Activated naive CD8-positive, alpha-beta T cell treated with anti-CD3 and anti-CD28 coated beads, Interleukin-2, amount 10 ng/mL, durations not matched to agents 7 days and 5 days (primary cell): ENCODE measurements around the gene ZSCAN2. TPM values are rescaled to one million over a fixed set of nuclear protein-coding genes. Genes with fewer than 3 reads are reported as not detected.

Experiments used
- ATAC-seq: fragments of 150-1000 bp; cut with Tn5 transposase; one replicate; pipeline ENCODE4 v1.10.0; 2021; ENCODE audit warnings: low read depth, moderate library complexity
- POLR2A ChIA-PET: fragments of 350-600 bp; sonication (Branson Sonifier 250); formaldehyde crosslinking; loops from one replicate; lab custom pipeline; 2021; ENCODE audit warnings: antibody characterized with exemption; lab: Charles Lee
- DNase-seq: peaks from one replicate; pipeline ENCODE4 v3.0.0; 2021
- H3K27ac Mint-ChIP-seq: one replicate; pipeline ENCODE4 v1.8.0; 2022; ENCODE audit warnings: mild to moderate bottlenecking, mixed read lengths
- H3K27me3 Mint-ChIP-seq: one replicate; pipeline ENCODE4 v1.8.0; 2022; ENCODE audit warnings: mild to moderate bottlenecking, moderate library complexity, mixed read lengths
- H3K36me3 Mint-ChIP-seq: one replicate; pipeline ENCODE4 v1.8.0; 2021; ENCODE audit warnings: mild to moderate bottlenecking, mixed read lengths
- H3K4me1 Mint-ChIP-seq: one replicate; pipeline ENCODE4 v1.8.0; 2021; ENCODE audit warnings: mixed read lengths
- H3K4me3 Mint-ChIP-seq: one replicate; pipeline ENCODE4 v1.8.0; 2022; ENCODE audit warnings: mild to moderate bottlenecking, moderate library complexity, mixed read lengths
- H3K9me3 Mint-ChIP-seq: one replicate; pipeline ENCODE4 v1.8.0; 2021; ENCODE audit warnings: mixed read lengths
- total RNA-seq, 2 experiments: library from RNA; stranded (reverse); gene quantifications; one replicate each; pipeline ENCODE4 v1.2.3, GENCODE V29; 2021

Gene ZSCAN2
- total RNA-seq, 2 experiments from 2014 or later: 9.6 to 10.9 TPM

- H3K9me3 Mint-ChIP-seq: no peaks in the 10 kb centered on the region
- POLR2A ChIA-PET: interaction anchor here (0.8 to 1.6 kb wide), 4 partner anchors 16 to 30 kb away, joined by 3 to 5 read pairs (median 3); no protein-coding TSS in a partner anchor
- peaks cover 17% of the 10 kb centered on the region for H3K36me3 Mint-ChIP-seq
- H3K4me3 Mint-ChIP-seq: peak overlapping the region; percentile 29
- DNase-seq: no peak
- H3K27ac Mint-ChIP-seq: peak overlapping the region; percentile 47
- ATAC-seq: no peak
- H3K27me3 Mint-ChIP-seq: no peaks in the 10 kb centered on the region
- peaks cover 23% of the 10 kb centered on the region for H3K4me1 Mint-ChIP-seq
Observed at GRCh38 chr15:84604826-84605553, 4.2 kb downstream of the ZSCAN2 start.

- Mint-ChIP-seq H3K4me3 (peak overlapping the region; percentile 29), H3K36me3 (peaks cover 17% of the 10 kb centered on the region), H3K27me3 (no peaks in the 10 kb centered on the region), H3K9me3 (no peaks in the 10 kb centered on the region), H3K27ac (peak overlapping the region; percentile 47), H3K4me1 (peaks cover 21% of the 10 kb centered on the region)
- DNase-seq (no peak), ATAC-seq (no peak)
- POLR2A ChIA-PET: interaction anchor here (0.8 to 1.6 kb wide), 3 partner anchors 16 to 28 kb away, joined by 3 to 5 read pairs (median 3); no protein-coding TSS in a partner anchor
Observed at GRCh38 chr15:84605554-84605882, 4.7 kb downstream of the ZSCAN2 start.

- no peaks in the 10 kb centered on the region for H3K9me3 Mint-ChIP-seq
- H3K27ac Mint-ChIP-seq: no peak overlapping the region
- ATAC-seq (no peak), DNase-seq (no peak)
- no peak overlapping the region for H3K4me3 Mint-ChIP-seq
- peaks cover 21% of the 10 kb centered on the region for H3K4me1 Mint-ChIP-seq
- H3K36me3 Mint-ChIP-seq: peaks cover 17% of the 10 kb centered on the region
- POLR2A ChIA-PET: no interaction called here
- H3K27me3 Mint-ChIP-seq: no peaks in the 10 kb centered on the region
Observed at GRCh38 chr15:84606653-84607120, 5.9 kb downstream of the ZSCAN2 start.

- no peak overlapping the region for H3K27ac Mint-ChIP-seq
- no peak overlapping the region for H3K4me3 Mint-ChIP-seq
- H3K27me3 Mint-ChIP-seq: no peaks in the 10 kb centered on the region
- H3K36me3 Mint-ChIP-seq: peaks cover 17% of the 10 kb centered on the region
- ATAC-seq: no peak
- peaks cover 14% of the 10 kb centered on the region for H3K4me1 Mint-ChIP-seq
- DNase-seq: no peak
- POLR2A ChIA-PET: interaction anchor here (1.1 kb wide), 1 partner anchor 11 kb away, joined by 3 read pairs; no protein-coding TSS in a partner anchor
- no peaks in the 10 kb centered on the region for H3K9me3 Mint-ChIP-seq
Observed at GRCh38 chr15:84608707-84609284, 8.0 kb downstream of the ZSCAN2 start.

- Mint-ChIP-seq H3K27me3 (no peaks in the 10 kb centered on the region), H3K27ac (no peak overlapping the region), H3K4me3 (no peak overlapping the region), H3K36me3 (peaks cover 12% of the 10 kb centered on the region), H3K4me1 (peaks cover 10% of the 10 kb centered on the region), H3K9me3 (no peaks in the 10 kb centered on the region)
- no peak for DNase-seq
- POLR2A ChIA-PET: interaction anchor here (0.6 kb wide), 1 partner anchor 39 kb away, joined by 5 read pairs; no protein-coding TSS in a partner anchor
- no peak for ATAC-seq
Observed at GRCh38 chr15:84609818-84610525, 9.2 kb downstream of the ZSCAN2 start.

GRCh38 chr15:84611631-84612030, 10.8 kb downstream of the ZSCAN2 start:
- Mint-ChIP-seq H3K9me3 (no peaks in the 10 kb centered on the region), H3K4me1 (peaks cover 3% of the 10 kb centered on the region), H3K27ac (no peak overlapping the region), H3K27me3 (no peaks in the 10 kb centered on the region), H3K36me3 (peaks cover 6% of the 10 kb centered on the region), H3K4me3 (no peak overlapping the region)
- ATAC-seq: no peak
- DNase-seq: no peak
- POLR2A ChIA-PET: no interaction called here

GRCh38 chr15:84616235-84616634, 15.4 kb downstream of the ZSCAN2 start:
- ATAC-seq (no peak), DNase-seq (no peak)
- H3K27ac Mint-ChIP-seq: no peak overlapping the region
- POLR2A ChIA-PET: interaction anchor here (0.8 kb wide), 1 partner anchor 14 kb away, joined by 9 read pairs; no protein-coding TSS in a partner anchor
- peaks cover 3% of the 10 kb centered on the region for H3K4me1 Mint-ChIP-seq
- peaks cover 12% of the 10 kb centered on the region for H3K9me3 Mint-ChIP-seq
- H3K4me3 Mint-ChIP-seq: no peak overlapping the region
- peaks cover 17% of the 10 kb centered on the region for H3K36me3 Mint-ChIP-seq
- no peaks in the 10 kb centered on the region for H3K27me3 Mint-ChIP-seq

- Mint-ChIP-seq H3K27me3 (no peaks in the 10 kb centered on the region), H3K4me3 (no peak overlapping the region), H3K36me3 (peaks cover 44% of the 10 kb centered on the region), H3K4me1 (peaks cover 3% of the 10 kb centered on the region), H3K9me3 (peaks cover 14% of the 10 kb centered on the region), H3K27ac (no peak overlapping the region)
- ATAC-seq (no peak), DNase-seq (no peak)
- POLR2A ChIA-PET: interaction anchor here (1.5 to 3.4 kb wide), 2 partner anchors 10 to 15 kb away, joined by 3 to 14 read pairs; no protein-coding TSS in a partner anchor
Observed at GRCh38 chr15:84620626-84621025, 19.8 kb downstream of the ZSCAN2 start.

- no peaks in the 10 kb centered on the region for H3K4me1 Mint-ChIP-seq
- H3K27ac Mint-ChIP-seq: no peak overlapping the region
- DNase-seq: no peak
- peaks cover 44% of the 10 kb centered on the region for H3K36me3 Mint-ChIP-seq
- H3K9me3 Mint-ChIP-seq: peaks cover 14% of the 10 kb centered on the region
- POLR2A ChIA-PET: interaction anchor here (1.1 to 3.4 kb wide), 3 partner anchors 10 to 20 kb away, joined by 3 to 14 read pairs (median 3); no protein-coding TSS in a partner anchor
- no peak for ATAC-seq
- no peak overlapping the region for H3K4me3 Mint-ChIP-seq
- H3K27me3 Mint-ChIP-seq: no peaks in the 10 kb centered on the region
Observed at GRCh38 chr15:84621358-84621979, 20.7 kb downstream of the ZSCAN2 start.

GRCh38 chr15:84624359-84624758, 23.6 kb downstream of the ZSCAN2 start:
- Mint-ChIP-seq H3K27ac (no peak overlapping the region), H3K4me1 (no peaks in the 10 kb centered on the region), H3K36me3 (peaks cover 43% of the 10 kb centered on the region), H3K27me3 (no peaks in the 10 kb centered on the region), H3K4me3 (no peak overlapping the region), H3K9me3 (peaks cover 13% of the 10 kb centered on the region)
- DNase-seq (no peak), ATAC-seq (no peak)
- POLR2A ChIA-PET: no interaction called here

- no peak for ATAC-seq
- Mint-ChIP-seq H3K27ac (no peak overlapping the region), H3K27me3 (no peaks in the 10 kb centered on the region), H3K9me3 (peaks cover 11% of the 10 kb centered on the region), H3K4me3 (no peak overlapping the region), H3K4me1 (peaks cover 1% of the 10 kb centered on the region), H3K36me3 (peaks cover 39% of the 10 kb centered on the region)
- POLR2A ChIA-PET: no interaction called here
- DNase-seq: no peak
Observed at GRCh38 chr15:84625123-84625522, 24.3 kb downstream of the ZSCAN2 start.

GRCh38 chr15:84629033-84629432, 28.2 kb downstream of the ZSCAN2 start:
- H3K36me3 Mint-ChIP-seq: peaks cover 10% of the 10 kb centered on the region
- H3K27me3 Mint-ChIP-seq: no peaks in the 10 kb centered on the region
- H3K27ac Mint-ChIP-seq: no peak overlapping the region
- POLR2A ChIA-PET: interaction anchor here (0.8 kb wide), 1 partner anchor 28 kb away, joined by 3 read pairs; the partner anchor contains the start of gene ZSCAN2
- no peak for ATAC-seq
- no peak for DNase-seq
- no peak overlapping the region for H3K4me3 Mint-ChIP-seq
- H3K9me3 Mint-ChIP-seq: no peaks in the 10 kb centered on the region
- peaks cover 17% of the 10 kb centered on the region for H3K4me1 Mint-ChIP-seq
